Subcutaneous abdominal adipose tissue (tissue), 5 donors: Measurements from ENCODE around the gene EYA2.

Source experiments
- H3K27ac ChIP-seq: one replicate; pipeline ENCODE4 v1.7.0; 2013; ENCODE audit warnings: low read depth, mild to moderate bottlenecking, inconsistent platforms, low read length, moderate library complexity
- H3K27me3 ChIP-seq, 5 donors: one replicate each; pipeline ENCODE4 v1.7.0; 2013; ENCODE audit warnings: low read length in 5 of 5, inconsistent platforms in 1 of 5; ENCODE audit not compliant: control insufficient read depth in 5 of 5, insufficient read depth in 4 of 5
- H3K36me3 ChIP-seq, 5 donors: one replicate each; pipeline ENCODE4 v1.7.0; 2013; ENCODE audit warnings: low read length in 5 of 5; ENCODE audit not compliant: control insufficient read depth in 5 of 5, insufficient read depth in 5 of 5
- H3K4me1 ChIP-seq, 5 donors: one replicate each; pipeline ENCODE4 v1.7.0; 2013; ENCODE audit warnings: low read length in 5 of 5, mild to moderate bottlenecking in 3 of 5, moderate library complexity in 1 of 5; ENCODE audit not compliant: control insufficient read depth in 5 of 5, insufficient read depth in 5 of 5
- H3K4me3 ChIP-seq, 5 donors: one replicate each; pipeline ENCODE4 v1.7.0; 2013; ENCODE audit warnings: low read length in 5 of 5, low read depth in 1 of 5
- H3K9ac ChIP-seq, 5 donors: one replicate each; pipeline ENCODE4 v1.7.0; 2013; ENCODE audit warnings: low read length in 5 of 5, mild to moderate bottlenecking in 4 of 5, moderate library complexity in 3 of 5
- H3K9me3 ChIP-seq, 5 donors: one replicate each; pipeline ENCODE4 v1.7.0; 2013; ENCODE audit warnings: low read length in 5 of 5; ENCODE audit not compliant: control insufficient read depth in 5 of 5
- donor health status: healthy.
- donor health status: healthy.
- donor health status: healthy.
- donor health status: healthy.
- donor health status: healthy.

EYA2 gene

GRCh38 chr20:47050996-47051395, 156.4 kb downstream of the EYA2 start:
- Histone ChIP-seq H3K27me3 (peaks cover 0 to 4% (median 0%) of the 10 kb centered on the region in 5 donors), H3K36me3 (no peaks in the 10 kb centered on the region), H3K27ac (no peak overlapping the region), H3K4me1 (peaks cover 0 to 4% (median 0%) of the 10 kb centered on the region in 5 donors), H3K9me3 (peaks cover 0 to 4% (median 0%) of the 10 kb centered on the region in 5 donors), H3K4me3 (no peak overlapping the region), H3K9ac (no peak overlapping the region)

GRCh38 chr20:47051936-47052526, 157.4 kb downstream of the EYA2 start:
- H3K27me3 ChIP-seq = peaks cover 0 to 5% (median 0%) of the 10 kb centered on the region in 5 donors
- H3K9me3 ChIP-seq = peaks cover 0 to 4% (median 0%) of the 10 kb centered on the region in 5 donors
- no peak overlapping the region for H3K9ac ChIP-seq
- peaks cover 0 to 5% (median 0%) of the 10 kb centered on the region in 5 donors for H3K4me1 ChIP-seq
- H3K4me3 ChIP-seq = no peak overlapping the region
- no peak overlapping the region for H3K27ac ChIP-seq
- H3K36me3 ChIP-seq = no peaks in the 10 kb centered on the region

GRCh38 chr20:47054506-47054905, 159.9 kb downstream of the EYA2 start:
- Histone ChIP-seq H3K9me3 (peaks cover 0 to 4% (median 0%) of the 10 kb centered on the region in 5 donors), H3K36me3 (no peaks in the 10 kb centered on the region), H3K4me3 (no peak overlapping the region), H3K9ac (no peak overlapping the region), H3K27me3 (peaks cover 0 to 5% (median 0%) of the 10 kb centered on the region in 5 donors), H3K4me1 (peaks cover 0 to 5% (median 0%) of the 10 kb centered on the region in 5 donors), H3K27ac (no peak overlapping the region)

- Histone ChIP-seq H3K4me1 (peaks cover 0 to 5% (median 0%) of the 10 kb centered on the region in 5 donors), H3K9ac (no peak overlapping the region), H3K9me3 (peaks cover 0 to 4% (median 0%) of the 10 kb centered on the region in 5 donors), H3K4me3 (no peak overlapping the region), H3K27ac (no peak overlapping the region), H3K27me3 (peaks cover 0 to 5% (median 0%) of the 10 kb centered on the region in 5 donors), H3K36me3 (no peaks in the 10 kb centered on the region)
Measured at GRCh38 chr20:47054945-47055344, 160.3 kb downstream of the EYA2 start.

- Histone ChIP-seq H3K36me3 (peaks cover 0 to 3% (median 0%) of the 10 kb centered on the region in 5 donors), H3K27ac (no peak overlapping the region), H3K9me3 (peaks cover 0 to 5% (median 2%) of the 10 kb centered on the region in 5 donors), H3K4me1 (peaks cover 0 to 5% (median 0%) of the 10 kb centered on the region in 5 donors), H3K27me3 (peaks cover 0 to 5% (median 0%) of the 10 kb centered on the region in 5 donors), H3K4me3 (no peak overlapping the region), H3K9ac (no peak overlapping the region)
Measured at GRCh38 chr20:47055699-47056369, 161.2 kb downstream of the EYA2 start.

- peaks cover 0 to 5% (median 0%) of the 10 kb centered on the region in 5 donors for H3K4me1 ChIP-seq
- no peak overlapping the region for H3K4me3 ChIP-seq
- H3K36me3 ChIP-seq = peaks cover 0 to 10% (median 0%) of the 10 kb centered on the region in 5 donors
- peaks cover 0 to 5% (median 0%) of the 10 kb centered on the region in 5 donors for H3K27me3 ChIP-seq
- no peak overlapping the region for H3K9ac ChIP-seq
- no peak overlapping the region for H3K27ac ChIP-seq
- H3K9me3 ChIP-seq = peaks cover 0 to 5% (median 2%) of the 10 kb centered on the region in 5 donors
Measured at GRCh38 chr20:47057661-47058060, 163.0 kb downstream of the EYA2 start.

GRCh38 chr20:47058236-47058635, 163.6 kb downstream of the EYA2 start:
- peaks cover 0 to 5% (median 0%) of the 10 kb centered on the region in 5 donors for H3K4me1 ChIP-seq
- H3K36me3 ChIP-seq = peaks cover 0 to 10% (median 0%) of the 10 kb centered on the region in 5 donors
- H3K9ac ChIP-seq = no peak overlapping the region
- peaks cover 0 to 5% (median 0%) of the 10 kb centered on the region in 5 donors for H3K27me3 ChIP-seq
- no peak overlapping the region for H3K27ac ChIP-seq
- H3K9me3 ChIP-seq = peaks cover 0 to 5% (median 2%) of the 10 kb centered on the region in 5 donors
- H3K4me3 ChIP-seq = no peak overlapping the region

GRCh38 chr20:47059536-47059935, 164.9 kb downstream of the EYA2 start:
- Histone ChIP-seq H3K9me3 (peaks cover 0 to 5% (median 2%) of the 10 kb centered on the region in 5 donors), H3K4me3 (no peak overlapping the region), H3K36me3 (peaks cover 0 to 10% (median 0%) of the 10 kb centered on the region in 5 donors), H3K27ac (no peak overlapping the region), H3K27me3 (peaks cover 0 to 5% (median 0%) of the 10 kb centered on the region in 5 donors), H3K9ac (no peak overlapping the region), H3K4me1 (peaks cover 1 to 11% (median 7%) of the 10 kb centered on the region in 5 donors)

- H3K36me3 ChIP-seq = peaks cover 0 to 10% (median 0%) of the 10 kb centered on the region in 5 donors
- peaks cover 0 to 5% (median 3%) of the 10 kb centered on the region in 5 donors for H3K9me3 ChIP-seq
- no peak overlapping the region for H3K9ac ChIP-seq
- H3K4me3 ChIP-seq = no peak overlapping the region
- H3K4me1 ChIP-seq = peaks cover 1 to 9% (median 7%) of the 10 kb centered on the region in 5 donors
- no peaks in the 10 kb centered on the region for H3K27me3 ChIP-seq
- H3K27ac ChIP-seq = no peak overlapping the region
Measured at GRCh38 chr20:47061549-47061948, 166.9 kb downstream of the EYA2 start.
